HG03196 (cell line): Measurements from ENCODE around the gene RXFP4.
"Not testable (repeated sequence)": the region's sequence is repeated elsewhere in the genome, so short reads cannot be mapped to it uniquely, and the experiment has no call there.

Experiments
- ATAC-seq: cut with Tn5 transposase; IDR thresholded peaks from one replicate; pipeline ENCODE4 v1.9.1; 2021; ENCODE audit not compliant: unreplicated experiment

Gene RXFP4

DNA sequence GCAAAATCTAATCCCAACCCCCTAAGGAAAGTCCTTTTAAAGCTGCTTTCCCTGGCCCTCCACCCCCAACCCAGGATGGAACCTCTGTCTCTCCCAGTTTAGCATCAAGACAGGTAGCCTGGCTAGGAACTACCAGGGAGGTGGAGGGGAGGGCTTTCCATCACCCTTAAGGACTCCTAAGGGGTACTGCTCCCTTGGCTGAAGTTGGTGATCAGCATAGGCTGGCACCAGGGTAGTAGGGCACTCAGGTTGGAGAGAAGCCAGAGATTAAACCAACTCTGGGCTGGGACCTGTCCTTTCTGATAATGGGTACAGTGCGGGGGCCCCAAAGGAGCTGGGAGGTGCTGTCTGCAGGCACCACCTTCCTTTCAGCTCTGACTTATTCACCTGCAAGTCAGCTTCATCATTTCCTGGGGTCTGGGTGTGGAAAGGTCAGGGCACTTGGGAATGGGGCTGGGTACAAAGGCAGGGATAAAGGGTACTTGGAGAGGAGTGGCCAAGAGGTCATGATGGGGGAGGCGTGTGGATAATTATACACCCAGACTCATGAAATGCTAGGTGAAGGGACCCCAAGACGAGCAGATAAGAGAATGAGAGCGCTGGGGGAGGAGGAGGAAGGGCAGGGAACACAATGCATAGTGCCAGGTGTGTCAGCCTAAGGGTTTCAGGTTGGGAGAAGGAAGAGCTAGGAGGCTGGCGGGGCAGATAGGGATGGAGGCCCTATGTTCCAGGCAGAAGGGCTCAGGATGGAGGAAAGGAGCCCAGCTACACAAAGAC, 35.7 kb downstream of the RXFP4 start:
- ATAC-seq: no peak

DNA sequence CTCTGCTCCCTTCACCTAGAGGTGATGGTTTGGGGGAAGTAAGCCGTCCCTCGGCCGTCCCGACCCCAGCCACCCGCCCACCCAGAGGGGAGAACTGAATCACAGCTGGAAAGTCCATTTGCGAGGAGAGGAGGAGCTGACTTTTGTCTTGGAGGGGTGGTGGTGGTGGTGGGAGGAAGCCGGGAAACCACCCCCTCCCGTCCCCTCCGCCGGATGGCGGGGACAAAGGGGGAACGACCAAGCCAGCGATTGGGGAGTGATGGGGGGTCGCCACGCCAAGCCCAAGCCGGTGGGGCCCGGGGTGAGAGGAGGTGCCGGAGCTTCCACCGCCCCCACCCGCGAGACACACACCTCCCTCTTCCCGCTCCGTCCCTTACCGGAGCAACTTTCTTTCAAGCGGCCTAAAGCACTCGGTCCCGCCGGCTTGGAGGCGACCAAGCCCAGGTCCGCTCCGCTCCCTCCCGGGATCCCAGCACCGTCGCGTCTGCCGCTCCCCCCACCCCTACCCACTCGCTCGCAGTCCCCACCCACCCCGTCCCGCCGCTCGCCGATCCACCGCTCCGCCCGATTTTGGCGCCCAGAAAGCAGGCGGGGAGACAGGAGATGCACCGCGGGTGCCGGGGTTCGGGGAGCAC, 36.4 kb downstream of the RXFP4 start:
- ATAC-seq: no peak

DNA sequence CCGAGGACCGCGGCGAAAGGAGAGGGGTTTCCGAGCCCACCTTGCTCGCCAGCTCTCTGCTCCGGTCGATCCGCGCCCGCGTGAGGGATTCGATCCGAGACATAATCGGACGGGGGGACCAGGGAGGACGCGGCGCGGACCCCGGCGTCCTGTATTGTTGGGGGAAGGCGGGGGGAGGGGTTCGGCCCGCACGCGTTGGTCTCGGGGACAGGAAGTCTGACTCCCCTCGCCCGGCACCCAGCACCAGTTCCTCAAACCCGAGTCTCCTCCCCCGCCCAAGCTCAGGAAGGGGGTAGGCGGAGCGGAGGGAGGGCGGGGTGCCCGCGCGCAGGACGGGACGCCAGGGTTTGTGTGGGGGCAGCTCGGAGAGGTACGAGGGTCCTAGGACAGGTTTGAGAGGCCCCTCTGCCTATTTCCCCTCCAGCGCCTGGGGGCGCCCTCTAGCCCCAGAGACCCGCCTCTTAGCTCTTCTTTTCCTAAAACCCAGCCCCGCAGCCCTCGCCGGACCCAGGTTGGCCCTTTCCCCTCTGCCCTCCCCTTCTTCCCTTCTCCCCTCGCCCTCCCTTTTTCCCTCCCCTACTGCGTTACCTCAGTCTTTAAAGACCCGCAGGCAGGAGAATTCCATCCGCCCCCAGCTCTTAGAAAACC, 37.0 kb downstream of the RXFP4 start, which contains the start of gene ARHGEF2:
Gene ARHGEF2 (minus strand): TSS at position 223 of the 648 bp plus-strand sequence. CDS start 120 bp downstream, at position 103.
- ATAC-seq: peak; percentile 41

DNA sequence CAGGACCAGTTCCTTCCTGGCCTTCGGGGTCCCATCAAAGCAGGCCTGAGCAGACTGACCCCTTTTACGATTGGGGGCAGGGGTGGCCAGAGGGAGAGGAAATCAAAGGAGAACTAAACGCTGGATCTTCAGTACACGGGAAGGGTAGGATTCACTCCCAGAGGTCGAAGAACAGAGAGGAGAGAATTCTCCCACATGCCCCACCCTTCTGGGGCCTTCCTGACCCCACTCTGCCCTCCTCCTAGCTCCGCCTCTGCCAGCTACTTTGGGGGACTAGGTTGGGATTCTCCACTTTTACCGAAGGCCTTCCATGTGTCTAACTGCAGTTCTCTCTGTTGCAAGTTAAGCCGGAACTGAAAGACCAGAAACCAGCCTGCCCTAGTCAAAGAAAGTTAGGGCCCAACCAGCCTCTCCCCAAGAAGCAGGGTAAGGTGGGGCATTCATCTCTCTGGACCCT, 37.6 kb downstream of the RXFP4 start:
- ATAC-seq: no peak

DNA sequence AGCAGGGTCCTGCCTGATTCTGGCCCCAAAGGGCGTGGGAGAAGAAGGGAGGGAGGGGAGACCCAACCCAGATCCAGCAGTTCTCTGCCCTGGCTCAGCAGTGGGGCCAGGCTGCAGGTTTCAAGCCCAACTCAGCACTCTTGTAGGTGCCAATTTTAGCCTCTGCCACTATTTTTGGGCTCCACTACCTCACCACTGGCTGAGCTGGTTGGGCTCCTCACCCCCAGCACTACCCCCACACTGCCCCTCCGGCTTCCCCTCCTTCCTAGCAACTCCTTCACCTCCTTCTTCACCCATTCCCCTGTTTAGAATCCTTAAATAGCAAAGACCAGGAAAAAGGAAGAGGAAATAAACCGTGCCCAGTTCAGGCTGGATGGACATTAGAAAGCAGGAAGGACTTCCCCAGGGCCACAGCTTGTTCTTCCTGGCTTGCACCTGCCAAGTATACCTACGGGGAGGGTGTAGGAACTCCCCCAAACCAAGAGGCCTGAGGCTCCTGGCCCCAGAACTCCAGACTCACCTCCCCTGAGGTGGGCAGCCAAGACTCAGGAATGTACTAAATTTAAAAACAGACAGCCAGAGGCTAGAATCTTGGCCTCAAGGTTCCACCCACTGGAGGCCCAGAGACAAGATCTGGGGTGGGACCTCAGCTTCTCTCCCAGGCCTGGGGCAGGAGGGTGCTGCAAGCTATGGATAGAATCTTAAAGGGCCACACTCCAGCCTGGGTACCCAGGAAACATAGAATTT, 38.3 kb downstream of the RXFP4 start:
- no peak for ATAC-seq

DNA sequence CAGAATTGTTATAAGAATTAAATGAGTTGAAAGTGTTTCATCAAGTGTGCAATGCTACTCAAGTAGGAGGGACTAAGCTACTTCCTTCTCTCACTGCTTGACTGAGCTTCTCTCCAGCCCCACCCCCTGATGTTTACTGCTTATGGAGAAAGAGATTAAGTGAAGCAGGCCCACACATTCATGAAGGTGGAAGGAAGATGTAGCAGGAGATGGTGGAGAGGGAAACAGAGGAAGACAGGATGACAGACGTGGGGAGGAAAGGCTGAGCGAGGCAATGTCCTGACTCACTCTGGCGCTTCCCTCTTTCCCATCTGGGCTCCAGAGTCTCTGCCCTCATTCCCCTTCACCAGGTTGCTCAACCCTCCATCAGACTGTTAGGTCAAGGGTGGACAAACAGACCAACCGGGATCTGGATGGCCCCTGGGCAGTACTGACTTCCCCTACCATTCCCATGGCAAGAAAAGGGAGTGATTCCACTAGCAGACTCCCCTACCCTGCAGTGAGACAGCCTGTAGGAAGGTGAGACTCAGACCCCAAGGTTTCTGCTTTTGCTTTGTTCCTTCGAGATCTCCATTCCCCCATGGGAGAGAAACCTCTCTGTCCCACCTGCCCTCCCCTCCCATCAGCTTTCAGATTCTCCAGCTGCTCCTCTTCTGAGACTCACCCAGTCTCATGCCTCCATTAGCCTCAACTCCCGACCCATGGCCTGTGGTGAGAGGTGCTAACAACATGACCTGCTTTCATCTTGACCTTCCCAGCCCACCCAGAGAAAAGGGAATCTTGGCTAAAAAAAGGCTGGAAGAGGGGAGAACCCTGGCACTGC, 40.0 kb downstream of the RXFP4 start:
- no peak for ATAC-seq

DNA sequence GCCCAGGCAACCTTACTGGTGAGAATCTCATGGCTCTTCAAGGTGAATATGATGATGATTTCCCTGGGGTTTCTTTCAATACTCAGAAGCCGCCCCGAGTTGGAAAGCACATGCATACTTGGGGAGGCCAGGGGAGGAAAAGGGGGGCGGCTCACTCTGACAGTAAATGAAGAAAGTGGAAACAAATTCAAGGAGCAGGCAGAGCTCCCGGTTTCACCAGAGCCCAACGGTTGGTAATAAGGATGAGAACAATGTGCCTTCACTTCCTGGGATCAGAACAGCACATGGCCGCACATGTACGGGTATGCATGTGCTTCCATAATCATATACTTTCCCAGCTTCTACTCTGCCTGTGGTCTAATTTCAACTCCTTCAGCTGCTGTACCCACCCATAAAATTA, 40.7 kb downstream of the RXFP4 start:
- ATAC-seq: no peak

DNA sequence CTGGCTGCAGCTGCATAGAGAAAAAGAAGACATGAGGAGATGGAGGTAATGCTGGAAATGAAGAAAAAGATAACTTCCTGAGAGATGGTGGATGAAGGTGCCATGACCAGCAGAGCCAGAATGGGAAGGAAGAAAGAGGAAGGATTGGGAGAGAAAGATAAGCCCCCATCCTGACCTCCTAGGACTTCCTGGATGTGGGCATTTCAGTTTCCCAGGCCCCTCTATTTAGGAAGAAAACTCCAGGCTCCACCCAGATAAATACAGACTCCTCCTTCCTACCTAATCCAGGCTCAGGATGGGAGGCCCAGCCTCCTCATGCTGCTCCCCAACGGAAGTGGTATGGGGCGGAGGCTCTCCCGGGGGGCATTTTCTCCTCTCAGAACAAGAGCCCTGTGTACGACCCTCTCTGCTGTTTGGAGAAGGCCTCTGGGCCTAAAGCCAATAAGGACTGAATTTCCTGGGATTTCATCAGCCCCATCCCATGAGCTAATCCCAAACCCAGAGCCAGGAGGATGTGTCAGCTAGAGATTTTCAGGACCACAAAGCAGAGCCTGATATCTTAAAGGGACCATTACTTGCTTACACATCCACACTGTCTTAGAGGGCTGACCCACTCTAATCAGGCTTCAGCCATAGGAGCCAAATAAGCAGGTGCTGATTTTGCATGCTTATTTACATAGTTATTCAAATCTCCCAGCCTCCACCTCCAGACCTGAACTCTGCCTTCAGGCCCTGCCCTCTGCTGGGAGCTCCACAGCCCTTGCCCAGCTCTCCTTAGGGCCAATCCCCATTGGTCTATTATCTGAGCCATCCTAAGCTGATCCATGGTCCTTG, 42.0 kb downstream of the RXFP4 start:
- no peak for ATAC-seq

DNA sequence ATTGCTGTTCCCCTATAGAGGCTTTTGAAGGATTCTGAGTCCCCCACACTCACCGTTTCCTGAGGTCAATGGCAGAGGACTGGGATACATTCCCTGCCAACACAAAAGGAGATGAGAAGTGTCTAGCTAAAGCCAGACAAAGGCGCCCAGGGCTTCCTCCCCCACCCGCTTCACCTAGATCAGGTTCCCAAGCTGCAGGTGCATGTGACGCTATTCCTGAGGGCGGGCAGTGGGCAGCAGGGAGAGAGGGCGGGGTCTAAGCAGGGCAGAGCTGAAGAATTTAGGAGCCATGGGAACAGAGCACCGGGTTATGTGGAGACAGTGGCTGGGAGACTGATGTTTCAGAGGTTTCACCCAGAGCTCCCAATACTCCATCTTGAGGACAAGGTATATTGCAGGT, 42.9 kb downstream of the RXFP4 start:
- no peak for ATAC-seq

DNA sequence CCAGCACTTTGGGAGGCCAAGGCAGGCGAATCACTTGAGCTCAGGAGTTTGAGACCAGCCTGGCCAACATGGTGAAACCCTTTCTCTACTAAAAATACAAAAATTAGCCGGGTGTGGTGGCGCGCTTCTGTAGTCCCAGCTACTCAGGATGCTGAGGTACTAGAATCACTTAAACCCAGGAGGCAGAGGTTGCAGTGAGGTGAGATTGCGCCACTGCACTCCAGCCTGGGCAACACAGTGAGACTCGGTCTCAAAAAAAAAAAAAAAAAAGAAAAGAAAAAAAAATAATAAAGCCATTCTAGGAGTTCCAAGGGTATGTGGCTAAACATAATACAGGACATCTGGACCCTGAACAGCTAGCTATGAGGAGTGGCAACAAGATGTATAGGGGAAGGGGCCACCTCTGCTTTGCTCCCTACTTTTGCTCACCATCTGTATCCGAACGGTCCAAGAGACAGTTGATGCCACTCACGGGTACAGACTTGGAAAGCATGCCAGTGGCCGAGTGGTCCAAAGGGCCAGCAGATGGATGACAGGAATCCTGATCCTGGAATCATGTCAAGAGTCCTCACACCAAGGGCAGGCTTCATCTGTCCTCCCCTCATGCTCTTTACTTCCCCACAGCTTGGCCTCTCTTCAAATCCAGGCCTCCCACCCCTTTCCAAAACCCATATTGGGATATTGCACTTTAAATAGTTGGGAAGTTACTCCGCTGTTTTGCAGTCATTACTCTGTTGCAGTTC, 43.6 kb downstream of the RXFP4 start:
- not testable (repeated sequence) for ATAC-seq

DNA sequence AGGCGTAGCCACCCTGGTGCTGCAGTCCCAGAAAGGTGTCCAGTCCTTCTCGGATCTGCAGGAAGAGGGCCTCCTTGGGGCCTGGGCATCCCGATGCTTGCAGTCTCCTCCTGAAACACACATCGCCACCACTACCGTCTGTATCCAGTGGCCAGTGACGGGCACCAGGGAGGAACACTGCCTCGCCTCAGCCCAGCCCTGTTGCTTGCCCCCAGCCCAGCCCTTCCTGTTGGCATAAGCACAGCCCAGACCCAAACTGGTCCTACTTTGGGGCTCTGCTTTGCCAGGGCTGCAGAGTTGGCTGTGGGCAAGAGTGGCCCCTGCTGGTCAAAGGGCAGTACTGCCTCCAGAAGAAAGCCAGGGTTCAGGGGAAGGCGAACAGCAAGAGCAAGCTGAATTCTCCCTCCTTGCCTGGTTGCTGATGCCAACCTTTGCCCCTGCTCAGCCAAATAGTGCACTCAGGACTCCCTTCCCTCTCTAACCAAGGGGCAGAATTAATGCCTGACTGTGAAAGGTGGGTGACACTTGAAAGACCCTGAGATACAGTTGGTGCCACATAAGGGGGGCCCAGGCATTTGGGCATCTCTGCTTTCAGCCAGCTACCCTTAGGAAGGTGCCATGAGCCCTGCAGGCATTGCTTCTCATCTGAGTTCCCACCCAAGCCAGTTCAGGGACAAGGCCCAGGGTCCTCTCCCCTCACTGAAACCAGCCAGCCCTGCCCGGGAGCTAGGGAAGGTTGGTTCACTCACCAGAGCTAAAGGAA, 48.0 kb downstream of the RXFP4 start:
- peak; percentile 66 for ATAC-seq

DNA sequence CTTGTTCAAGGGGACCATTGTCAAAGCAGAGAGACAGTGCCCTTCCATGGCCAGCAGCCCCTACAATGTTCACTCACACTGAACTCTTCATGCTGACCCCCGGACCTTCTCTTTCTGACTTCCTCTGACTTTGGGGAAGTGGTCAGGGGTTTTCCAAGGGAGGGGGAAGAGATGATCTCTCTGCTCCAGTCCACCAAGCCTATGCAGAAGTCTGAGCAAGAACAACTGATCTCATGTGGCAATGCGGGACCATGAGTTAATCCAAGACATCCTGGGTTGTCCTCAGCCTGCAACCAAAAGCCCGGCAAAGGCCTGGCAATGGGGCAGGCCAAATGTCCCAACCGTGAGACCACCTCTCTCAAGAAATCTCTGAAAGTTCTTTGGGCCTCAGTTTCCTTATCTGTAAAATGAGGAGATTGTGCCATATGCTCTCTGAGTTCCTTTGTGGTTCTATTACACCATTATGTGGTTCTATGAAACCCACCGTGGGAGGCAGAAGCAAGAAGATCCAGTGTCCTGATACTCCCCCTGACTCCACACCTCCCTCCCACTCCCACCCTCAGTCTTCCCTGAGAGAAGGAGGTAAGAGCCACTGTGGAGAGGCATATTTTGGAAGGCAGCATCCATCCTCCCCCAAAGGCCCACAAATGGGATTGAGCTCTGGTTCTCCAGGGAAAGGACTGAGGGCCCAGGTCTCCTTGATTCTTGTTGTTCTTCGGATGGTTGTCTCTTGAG, 48.7 kb downstream of the RXFP4 start:
- no peak for ATAC-seq
